ENCODE results near the gene RBM17.

DNA sequence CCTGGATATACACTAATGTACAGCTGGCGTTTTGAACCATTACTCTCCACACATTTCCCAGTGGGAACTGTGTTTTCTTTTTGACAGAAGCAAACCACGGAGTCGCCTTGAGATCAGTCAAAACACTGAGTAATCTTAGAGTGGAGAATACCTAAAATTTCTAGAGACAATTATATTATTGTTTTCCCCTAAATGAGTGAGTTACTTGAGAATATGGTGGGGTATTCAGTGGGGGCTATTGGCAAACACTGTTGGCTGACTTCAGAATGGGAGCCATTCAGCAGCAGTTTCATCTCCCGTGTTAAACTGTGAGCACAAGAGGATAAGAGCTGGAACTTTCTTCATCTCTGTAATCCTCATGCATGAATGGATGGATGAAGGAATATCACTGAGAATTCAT is 32.9 kb upstream of the RBM17 start:
- TF ChIP-seq CTCF (IDR thresholded peaks at IDR 0.05) (no peak), POLR2A (IDR thresholded peaks at IDR 0.05) (no peak), EP300 (IDR thresholded peaks at IDR 0.05) (no peak)
